NCI-H748 (cell line): Measurements from ENCODE around the gene TMED10.
"Not testable (repeated sequence)": the region's sequence is repeated elsewhere in the genome, so short reads cannot be mapped to it uniquely, and the experiment has no call there.

ENCODE experiments used
- DNase-seq: peaks from one replicate; lab custom pipeline; 2025; ENCODE audit not compliant: unreplicated experiment; lab: John Stamatoyannopoulos, UW

TMED10 gene

GRCh38 chr14:75191100-75191499 lies 14.7 kb upstream of the TMED10 start:
- no peak for DNase-seq

GRCh38 chr14:75190023-75190422 lies 13.6 kb upstream of the TMED10 start:
- no peak for DNase-seq

- no peak for DNase-seq
These were observed 12.3 kb upstream of the TMED10 start for GRCh38 chr14:75188520-75189268.

GRCh38 chr14:75188086-75188485 lies 11.7 kb upstream of the TMED10 start:
- DNase-seq, result no peak

- DNase-seq, result no peak
These were observed 10.5 kb upstream of the TMED10 start for GRCh38 chr14:75186953-75187352.

- DNase-seq, result no peak
These were observed 9.0 kb upstream of the TMED10 start for GRCh38 chr14:75185251-75186040.

GRCh38 chr14:75184492-75184891 lies 8.1 kb upstream of the TMED10 start:
- no peak for DNase-seq

- DNase-seq, result no peak
These were observed 7.6 kb upstream of the TMED10 start for GRCh38 chr14:75184039-75184438.

- DNase-seq, result no peak
These were observed 6.8 kb upstream of the TMED10 start for GRCh38 chr14:75183225-75183624.

- DNase-seq, result no peak
These were observed 6.4 kb upstream of the TMED10 start for GRCh38 chr14:75182821-75183220.

GRCh38 chr14:75182163-75182562 lies 5.8 kb upstream of the TMED10 start:
- DNase-seq, result not testable (repeated sequence)

GRCh38 chr14:75181293-75182062 lies 5.1 kb upstream of the TMED10 start:
- DNase-seq, result no peak

- DNase-seq, result no peak
These were observed 703 bp downstream of the TMED10 start for GRCh38 chr14:75175677-75176141.

- no peak for DNase-seq
These were observed 2.3 kb downstream of the TMED10 start for GRCh38 chr14:75174066-75174465.

GRCh38 chr14:75170772-75171171 lies 5.6 kb downstream of the TMED10 start:
- no peak for DNase-seq

- DNase-seq, result no peak
These were observed 7.7 kb downstream of the TMED10 start for GRCh38 chr14:75168586-75169335.

GRCh38 chr14:75167325-75167724 lies 9.1 kb downstream of the TMED10 start:
- DNase-seq, result no peak

GRCh38 chr14:75165586-75166391 lies 10.6 kb downstream of the TMED10 start:
- no peak for DNase-seq

GRCh38 chr14:75164809-75165208 lies 11.6 kb downstream of the TMED10 start:
- DNase-seq, result no peak

GRCh38 chr14:75163677-75164076 lies 12.7 kb downstream of the TMED10 start:
- no peak for DNase-seq
